Vagina (tissue), 2 donors: ENCODE measurements around the gene SKAP1.

Experiments
- CTCF ChIP-seq, 3 experiments: fragments of 450-650 bp in 2 of 3; fragments of 200-600 bp in 1 of 3; sonication (generic) in 1 of 3; IDR thresholded peaks; one replicate each; pipeline ENCODE4 v1.5.1; 2017 to 2019; ENCODE audit warnings: antibody characterized with exemption in 3 of 3, mild to moderate bottlenecking in 2 of 3, moderate library complexity in 2 of 3
- POLR2A ChIP-seq, 2 donors: fragments of 450-650 bp; IDR thresholded peaks; one replicate each; pipeline ENCODE4 v1.6.1; 2017; ENCODE audit warnings: antibody characterized with exemption in 2 of 2, mild to moderate bottlenecking in 2 of 2, moderate library complexity in 2 of 2

DNA sequence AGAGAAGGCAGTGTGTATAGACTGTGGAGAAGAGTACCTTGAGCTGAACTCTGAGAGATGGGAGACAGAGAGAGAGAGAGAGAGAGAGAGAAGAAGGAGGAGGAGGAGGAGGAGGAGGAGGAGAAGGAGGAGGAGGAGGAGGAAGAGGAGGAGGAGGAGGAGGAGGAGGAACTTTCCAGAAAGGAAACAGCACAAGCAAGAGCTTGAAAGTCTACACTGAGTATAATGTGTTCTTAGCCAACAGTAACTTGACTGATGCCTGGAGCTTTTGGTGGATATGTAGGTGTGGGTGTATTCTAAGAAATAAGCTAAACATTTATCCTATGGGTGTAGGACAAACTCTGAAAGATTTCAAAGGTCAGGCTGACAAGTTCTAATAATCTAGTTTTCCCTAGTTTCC lies 206.1 kb downstream of the SKAP1 start:
- no peak for TF ChIP-seq CTCF (IDR thresholded peaks at IDR 0.05)
- no peak for TF ChIP-seq POLR2A (IDR thresholded peaks at IDR 0.05)
